PFSK-1 (cell line): Measurements from ENCODE around the gene KIAA0753.

ENCODE experiments used
- FOXP2 ChIP-seq: optimal IDR thresholded peaks from 2 replicates; pipeline ENCODE3; 2011; ENCODE audit warnings: borderline replicate concordance, control low read depth, inconsistent platforms; ENCODE audit not compliant: insufficient read depth; ENCODE audit errors: extremely low read length, extremely low read depth
- POLR2AphosphoS5 ChIP-seq: IDR thresholded peaks from 2 replicates; pipeline ENCODE4 v1.6.1; 2012; ENCODE audit warnings: low read depth, mild to moderate bottlenecking, control low read depth, low read length, moderate library complexity
- TF ChIP-seq, protein P1 (sequence below), 2 experiments: IDR thresholded peaks; 2 replicates each; pipeline versions ENCODE4 v1.6.1 to v1.8.0; 2011 to 2012; ENCODE audit warnings: low read depth in 2 of 2, low read length in 2 of 2, control low read depth in 1 of 2, inconsistent platforms in 1 of 2, mild to moderate bottlenecking in 1 of 2, moderate library complexity in 1 of 2; ENCODE audit not compliant: insufficient read depth in 1 of 2

DNA sequence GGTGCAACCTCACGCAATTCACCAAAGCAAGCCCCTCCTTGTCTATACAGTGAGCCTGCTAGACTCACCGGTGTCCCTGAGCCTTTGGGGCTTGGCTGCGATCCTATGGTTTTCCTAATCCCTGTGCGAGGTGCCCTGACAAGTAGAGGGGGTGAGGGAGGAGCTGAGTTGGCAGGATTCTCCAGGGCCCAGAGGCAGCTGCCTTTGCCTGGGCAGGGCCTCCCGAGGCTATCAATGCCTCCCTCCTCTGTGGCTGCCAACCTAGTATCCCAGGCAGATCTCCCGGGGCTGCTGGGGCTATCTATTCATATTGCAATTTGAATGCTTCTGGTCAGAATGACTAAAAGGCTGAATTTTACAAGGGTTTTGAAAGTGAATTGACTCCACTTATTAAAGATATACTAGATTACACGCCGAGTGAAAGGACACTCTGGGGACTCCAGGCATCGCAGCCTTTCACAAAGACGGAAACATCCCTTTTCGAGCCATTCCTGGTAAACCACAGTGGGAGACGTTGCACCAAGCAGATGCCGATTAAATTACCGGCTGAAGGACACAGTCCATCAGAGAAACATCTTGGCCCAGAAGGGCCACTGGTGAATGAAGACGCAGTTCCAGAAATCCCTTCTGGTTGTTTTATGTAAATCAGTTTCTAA is 72.9 kb downstream of the KIAA0753 start:
- TF ChIP-seq POLR2AphosphoS5 (no peak), FOXP2 (no peak)
- TF ChIP-seq, protein P1, sequence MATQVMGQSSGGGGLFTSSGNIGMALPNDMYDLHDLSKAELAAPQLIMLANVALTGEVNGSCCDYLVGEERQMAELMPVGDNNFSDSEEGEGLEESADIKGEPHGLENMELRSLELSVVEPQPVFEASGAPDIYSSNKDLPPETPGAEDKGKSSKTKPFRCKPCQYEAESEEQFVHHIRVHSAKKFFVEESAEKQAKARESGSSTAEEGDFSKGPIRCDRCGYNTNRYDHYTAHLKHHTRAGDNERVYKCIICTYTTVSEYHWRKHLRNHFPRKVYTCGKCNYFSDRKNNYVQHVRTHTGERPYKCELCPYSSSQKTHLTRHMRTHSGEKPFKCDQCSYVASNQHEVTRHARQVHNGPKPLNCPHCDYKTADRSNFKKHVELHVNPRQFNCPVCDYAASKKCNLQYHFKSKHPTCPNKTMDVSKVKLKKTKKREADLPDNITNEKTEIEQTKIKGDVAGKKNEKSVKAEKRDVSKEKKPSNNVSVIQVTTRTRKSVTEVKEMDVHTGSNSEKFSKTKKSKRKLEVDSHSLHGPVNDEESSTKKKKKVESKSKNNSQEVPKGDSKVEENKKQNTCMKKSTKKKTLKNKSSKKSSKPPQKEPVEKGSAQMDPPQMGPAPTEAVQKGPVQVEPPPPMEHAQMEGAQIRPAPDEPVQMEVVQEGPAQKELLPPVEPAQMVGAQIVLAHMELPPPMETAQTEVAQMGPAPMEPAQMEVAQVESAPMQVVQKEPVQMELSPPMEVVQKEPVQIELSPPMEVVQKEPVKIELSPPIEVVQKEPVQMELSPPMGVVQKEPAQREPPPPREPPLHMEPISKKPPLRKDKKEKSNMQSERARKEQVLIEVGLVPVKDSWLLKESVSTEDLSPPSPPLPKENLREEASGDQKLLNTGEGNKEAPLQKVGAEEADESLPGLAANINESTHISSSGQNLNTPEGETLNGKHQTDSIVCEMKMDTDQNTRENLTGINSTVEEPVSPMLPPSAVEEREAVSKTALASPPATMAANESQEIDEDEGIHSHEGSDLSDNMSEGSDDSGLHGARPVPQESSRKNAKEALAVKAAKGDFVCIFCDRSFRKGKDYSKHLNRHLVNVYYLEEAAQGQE (IDR thresholded peaks at IDR 0.05; ENCODE audit: insufficient read depth in 1 of 2, low read depth in 2 of 2, low read length in 2 of 2), result no peak
